GM18870 (cell line): ENCODE data around the gene GPR63.

ENCODE experiments used
- ATAC-seq: cut with Tn5 transposase; IDR thresholded peaks from one replicate; pipeline ENCODE4 v1.9.1; 2021; ENCODE audit warnings: moderate library complexity; ENCODE audit not compliant: unreplicated experiment

The GPR63 gene

DNA sequence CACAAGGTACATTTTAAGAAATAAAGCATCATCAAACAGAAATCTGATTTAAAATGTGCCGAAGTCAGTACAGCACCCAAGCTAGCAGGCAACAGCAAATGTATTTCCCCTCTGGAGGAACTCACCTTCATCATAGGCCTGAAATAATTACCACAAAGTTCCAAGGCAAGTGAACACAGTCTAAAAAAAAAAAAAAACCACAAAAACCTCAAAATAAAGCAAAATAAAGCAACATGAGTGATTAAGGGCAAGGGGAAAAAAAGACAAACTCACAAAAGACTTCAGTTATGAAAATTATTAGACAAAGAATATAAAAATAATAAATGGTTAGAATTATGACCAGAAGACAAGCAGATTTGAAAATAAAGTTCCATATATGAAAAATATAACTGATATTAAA, 10.4 kb downstream of the GPR63 start:
- ATAC-seq, result no peak

DNA sequence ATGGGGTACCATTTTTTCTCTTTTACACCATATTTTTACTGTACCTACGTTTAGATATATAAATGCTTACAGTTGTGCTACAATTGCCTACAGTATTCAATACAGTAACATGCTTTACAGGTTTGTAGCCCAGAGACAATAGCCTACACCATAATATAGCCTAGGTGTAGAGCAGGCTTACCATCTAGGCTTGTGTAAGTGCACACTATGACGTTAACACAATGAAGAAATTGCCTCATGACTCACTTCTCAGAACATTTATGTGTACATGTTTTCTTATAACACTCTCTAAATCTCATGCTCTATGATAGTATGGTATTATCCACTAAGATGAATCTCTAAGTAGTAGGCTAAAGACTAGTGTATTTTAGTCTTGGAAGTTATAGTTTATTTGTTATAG, 13.5 kb downstream of the GPR63 start:
- no peak for ATAC-seq

DNA sequence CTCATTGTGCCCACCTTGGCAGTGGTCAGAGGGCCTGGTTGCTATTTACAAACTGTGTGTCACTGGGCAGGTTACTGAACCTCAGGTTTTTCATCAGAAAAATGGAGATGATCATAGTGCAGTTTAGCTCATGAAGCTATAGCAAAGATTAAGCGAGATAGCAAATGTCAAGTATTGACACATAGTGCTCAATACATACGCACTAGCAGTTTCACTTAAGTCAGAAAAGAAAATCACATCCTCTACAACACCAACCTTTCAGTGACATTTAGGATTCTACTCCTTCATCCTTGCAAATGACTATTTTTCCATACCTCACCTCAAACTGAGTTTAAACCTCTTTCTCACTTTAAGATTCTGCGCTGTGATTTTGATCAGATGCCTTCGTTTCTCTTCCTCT, 16.2 kb downstream of the GPR63 start:
- no peak for ATAC-seq

DNA sequence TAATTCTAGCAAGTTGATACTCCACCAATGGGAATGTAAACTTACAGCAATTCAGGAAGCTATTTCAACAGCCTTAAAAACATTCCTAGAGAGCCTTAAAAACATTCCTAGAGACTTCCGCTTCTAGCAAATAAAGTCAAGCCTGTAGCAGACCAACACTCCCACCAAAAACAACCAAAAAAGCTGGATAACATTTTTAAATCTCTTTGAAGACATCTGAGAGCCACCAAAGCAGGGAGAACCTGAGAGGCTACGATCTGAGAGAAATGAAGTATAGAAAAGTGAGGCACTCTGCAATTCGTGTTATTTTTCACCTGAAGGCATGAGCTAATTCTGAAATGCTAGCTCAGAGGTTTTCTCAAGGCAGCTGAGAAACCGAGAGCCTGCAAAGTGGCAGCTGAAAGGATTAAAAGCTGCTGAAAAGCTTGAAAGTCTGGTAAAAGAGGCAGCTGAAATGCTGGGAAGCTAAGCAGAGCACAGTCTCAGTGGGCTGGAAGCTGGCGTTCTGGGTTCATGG, 20.9 kb downstream of the GPR63 start:
- ATAC-seq, result no peak

DNA sequence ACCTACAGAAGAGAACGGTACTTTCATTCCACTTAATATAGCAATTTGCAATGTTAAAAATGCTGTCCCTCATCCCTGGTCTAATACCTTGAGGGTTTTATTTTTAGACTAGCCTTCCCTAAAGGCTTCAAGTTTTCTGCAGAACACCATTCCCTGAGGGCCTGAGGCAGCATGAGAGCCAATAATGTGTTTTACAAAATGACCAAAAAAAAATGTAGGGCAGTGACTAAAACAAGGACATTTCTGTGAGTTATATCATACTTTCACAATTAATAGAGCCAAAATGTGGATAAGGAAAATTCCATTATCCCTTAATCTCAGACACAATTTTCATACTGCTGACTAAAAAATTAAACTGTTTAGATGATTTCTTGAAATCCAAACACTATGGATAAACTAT, 22.7 kb downstream of the GPR63 start:
- ATAC-seq, result no peak

DNA sequence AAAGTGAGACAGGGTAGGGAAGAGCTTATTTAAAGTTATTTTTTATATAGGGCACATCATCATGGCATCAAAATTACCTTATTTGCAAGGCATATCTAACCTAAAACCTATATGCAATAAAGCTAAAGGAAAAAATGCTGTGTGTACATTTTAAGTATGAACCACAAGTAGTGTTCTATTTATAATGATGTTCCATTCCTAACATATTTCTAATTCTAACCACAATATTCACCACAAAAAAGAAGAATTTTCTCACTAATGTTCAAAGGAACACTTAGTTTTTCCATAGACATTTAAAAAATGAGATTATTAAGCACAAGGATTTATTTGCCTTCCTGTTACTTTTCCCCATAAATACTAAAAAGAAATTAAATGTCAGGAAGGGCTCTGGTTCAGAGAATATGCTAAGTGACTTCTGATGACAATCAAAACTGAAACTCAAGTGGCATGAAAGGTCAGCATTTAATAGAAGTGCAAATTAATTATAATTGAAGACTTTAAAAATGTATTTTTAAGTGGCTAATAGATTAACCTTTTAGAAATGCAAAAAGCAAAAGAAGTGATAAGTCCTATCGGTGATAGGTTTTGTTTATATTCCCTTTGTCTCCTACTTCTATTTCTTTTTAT, 25.1 kb downstream of the GPR63 start:
- ATAC-seq, result no peak

DNA sequence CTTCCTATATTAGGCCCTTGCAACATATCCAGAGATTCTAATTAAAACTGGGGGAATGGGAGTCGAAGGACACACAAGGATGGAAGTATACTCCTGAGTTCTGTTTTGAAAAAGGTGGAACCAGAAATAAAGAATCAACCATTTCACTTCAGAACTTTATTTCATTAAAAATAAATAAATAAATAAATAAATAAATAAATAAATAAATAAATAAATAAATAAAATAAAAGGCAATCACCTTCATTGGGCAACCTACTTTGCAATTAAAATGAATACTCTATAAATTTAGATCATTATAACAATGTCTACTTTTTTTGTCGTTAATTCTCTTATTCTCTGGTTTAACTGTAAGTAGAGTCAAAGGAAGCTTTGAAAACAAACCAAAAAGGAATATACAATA, 25.6 kb downstream of the GPR63 start:
- no peak for ATAC-seq

DNA sequence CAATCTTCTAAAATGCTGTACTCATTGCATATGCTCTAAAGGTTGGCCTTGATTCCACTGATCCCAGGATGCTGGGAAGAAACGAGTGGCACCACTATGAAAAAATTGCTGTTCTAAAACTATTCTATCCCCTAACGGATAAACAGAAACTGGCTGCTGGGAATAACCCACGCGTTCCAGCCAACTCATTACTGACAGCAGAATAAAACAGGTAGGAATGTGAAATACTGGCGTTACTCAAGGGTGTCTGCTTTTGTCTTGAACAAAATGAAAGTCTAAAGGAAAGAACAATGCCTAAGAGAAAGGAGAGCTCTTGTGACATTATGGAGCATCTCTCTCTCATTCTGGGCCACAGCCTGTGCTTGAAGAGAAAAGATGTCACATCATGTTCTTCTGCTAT, 26.1 kb downstream of the GPR63 start:
- no peak for ATAC-seq

DNA sequence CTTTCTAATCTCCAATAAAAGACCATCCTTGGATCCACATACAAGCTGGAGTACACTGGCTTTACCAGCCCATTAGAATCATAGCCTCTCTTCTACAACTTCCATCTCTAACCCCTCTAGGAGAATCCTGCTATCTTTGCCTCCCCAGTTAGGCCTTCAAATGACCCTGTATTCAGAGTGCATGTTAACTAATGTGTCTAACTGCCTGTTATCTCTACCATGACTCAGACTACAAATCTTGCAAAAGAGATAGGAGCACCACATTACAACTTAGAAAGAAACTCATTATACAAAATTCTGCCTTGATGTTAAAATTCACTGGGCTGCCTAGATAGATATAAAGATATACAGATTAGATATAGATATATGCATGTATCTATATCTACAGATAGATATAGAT, 28.2 kb downstream of the GPR63 start:
- no peak for ATAC-seq

DNA sequence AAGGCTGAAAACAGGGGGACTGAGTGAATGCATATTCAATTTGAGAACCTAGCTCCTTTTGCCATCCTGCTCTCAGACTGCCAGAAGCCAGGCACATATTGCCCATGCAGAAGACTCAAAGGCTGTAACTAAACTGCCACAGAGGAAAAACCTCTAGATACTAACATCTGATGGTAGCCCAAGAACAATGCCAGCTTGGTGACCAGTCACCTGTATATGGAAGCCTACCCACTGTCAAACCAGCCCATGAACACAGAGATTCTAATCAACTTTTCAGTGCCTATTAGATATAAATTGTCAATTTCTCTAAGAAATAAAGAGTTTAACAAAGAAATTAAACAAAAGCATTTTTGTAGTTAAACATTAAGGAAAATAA, 34.2 kb downstream of the GPR63 start:
- ATAC-seq, result no peak

DNA sequence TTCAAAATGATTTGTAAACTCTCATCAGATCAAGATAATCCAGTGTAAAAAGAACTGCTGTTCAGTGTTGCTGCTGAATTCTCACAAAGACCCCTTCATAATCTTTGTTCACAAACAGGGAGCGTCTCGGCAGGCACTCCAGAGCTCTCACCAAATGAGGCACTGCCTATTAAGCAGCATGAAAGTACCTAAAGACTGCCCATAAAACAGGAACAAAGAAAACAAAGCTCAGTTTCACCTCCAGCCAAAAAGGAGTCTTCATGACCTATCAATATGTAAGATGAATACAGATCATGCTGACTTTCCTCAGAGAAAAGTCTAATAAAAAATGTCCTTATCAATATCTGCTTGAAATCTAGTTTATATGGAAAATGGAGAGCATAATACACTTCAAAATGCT, 41.8 kb downstream of the GPR63 start:
- ATAC-seq, result peak; percentile 99

DNA sequence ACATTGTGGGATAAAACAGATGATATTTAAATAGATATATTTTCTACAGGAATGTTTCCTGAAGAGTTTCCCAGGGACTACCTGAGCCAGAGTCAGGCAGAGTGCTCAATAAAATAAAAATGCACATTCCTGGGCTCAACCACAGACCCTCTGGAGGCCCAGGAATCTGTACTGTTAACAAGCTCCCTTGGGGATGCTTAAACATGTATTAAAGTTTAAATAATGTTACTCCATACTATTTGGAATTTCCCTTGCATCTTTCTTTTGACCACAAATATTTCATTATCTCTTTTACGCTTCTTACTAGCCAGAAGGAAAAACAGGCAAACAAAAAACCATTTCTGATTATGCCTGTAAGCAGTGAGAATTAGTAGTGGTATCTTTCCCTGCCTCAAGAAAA, 42.3 kb downstream of the GPR63 start:
- peak; percentile 35 for ATAC-seq

DNA sequence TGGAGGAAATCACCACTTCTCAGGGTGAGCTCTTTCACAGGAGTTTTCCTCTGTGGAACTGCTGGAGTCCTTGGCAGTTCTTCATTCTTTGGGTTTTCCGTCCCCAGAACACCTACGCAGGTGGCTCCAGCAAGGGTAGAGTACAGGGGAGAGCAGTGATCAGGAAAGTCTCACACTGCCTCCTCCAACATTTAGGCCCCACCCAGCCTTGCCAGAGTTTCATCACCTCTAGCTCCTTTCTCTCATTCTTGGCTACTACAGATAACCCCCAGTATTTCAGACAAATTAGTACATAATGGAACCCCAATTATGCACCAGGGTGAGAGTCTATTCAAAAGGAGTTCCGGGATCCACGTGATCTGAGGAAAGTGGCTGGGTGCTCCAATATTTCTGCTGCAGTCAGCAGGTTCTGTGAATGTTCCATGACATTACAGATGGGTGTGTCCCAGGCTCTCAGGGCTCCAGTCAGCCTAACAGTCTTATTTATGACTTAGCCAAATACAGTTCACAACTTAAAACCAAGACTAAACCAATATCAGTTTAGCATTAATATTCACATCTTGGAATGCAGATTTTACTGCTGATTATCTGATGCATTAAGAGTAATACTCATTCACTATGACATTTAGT, 44.6 kb downstream of the GPR63 start:
- ATAC-seq, result no peak

DNA sequence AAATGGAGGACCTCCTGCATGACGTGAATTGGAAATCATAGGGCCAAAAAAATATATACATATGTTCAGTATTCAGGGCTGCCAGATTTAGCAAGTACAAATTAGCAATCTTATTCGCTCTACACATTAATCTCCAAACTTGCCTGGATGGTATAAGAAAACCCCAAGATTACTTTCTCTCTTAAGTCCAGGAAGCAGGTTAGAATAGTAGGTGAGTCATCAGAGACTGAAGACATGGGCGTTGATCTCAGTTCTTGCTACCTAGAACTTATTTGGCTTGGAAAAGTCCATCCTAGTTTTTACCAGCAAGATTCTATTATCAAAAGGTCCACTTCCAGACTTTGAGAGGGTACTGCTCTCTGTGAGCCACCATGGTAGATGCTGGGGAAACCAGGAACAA, 47.4 kb downstream of the GPR63 start:
- no peak for ATAC-seq

DNA sequence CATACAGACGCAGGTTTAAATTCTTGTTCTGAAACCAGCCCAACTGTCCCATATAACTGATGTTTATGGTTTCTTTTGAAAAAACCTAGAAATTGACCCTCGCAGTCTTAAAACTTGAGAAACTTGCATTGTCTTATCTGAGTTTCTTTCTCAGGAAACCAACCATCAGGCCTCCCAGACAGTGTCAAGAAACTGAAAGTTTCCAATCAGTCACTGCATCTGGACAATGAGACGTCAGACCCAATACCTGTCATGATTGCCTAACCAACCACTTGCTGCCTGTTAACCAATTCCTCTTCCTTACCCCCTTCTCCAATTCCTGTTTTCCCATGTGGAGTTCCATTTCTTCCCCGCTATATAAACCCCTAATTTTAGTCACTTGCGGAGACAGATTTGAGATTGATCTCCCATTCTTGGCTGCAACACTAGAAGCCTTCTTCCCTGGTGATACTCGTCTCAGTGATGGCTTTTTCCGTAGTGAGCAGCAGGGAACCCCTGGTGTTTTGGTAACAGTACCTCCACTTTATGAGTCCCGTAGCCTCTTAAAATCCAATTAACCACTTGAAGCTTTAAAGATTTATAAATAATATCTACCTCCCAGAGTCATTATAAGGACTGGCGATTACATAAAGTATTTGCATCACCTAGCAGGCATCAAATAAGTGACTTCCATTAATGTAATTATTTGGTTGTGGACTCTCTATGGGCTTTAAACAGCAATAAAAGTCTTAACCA, 49.3 kb downstream of the GPR63 start:
- no peak for ATAC-seq

DNA sequence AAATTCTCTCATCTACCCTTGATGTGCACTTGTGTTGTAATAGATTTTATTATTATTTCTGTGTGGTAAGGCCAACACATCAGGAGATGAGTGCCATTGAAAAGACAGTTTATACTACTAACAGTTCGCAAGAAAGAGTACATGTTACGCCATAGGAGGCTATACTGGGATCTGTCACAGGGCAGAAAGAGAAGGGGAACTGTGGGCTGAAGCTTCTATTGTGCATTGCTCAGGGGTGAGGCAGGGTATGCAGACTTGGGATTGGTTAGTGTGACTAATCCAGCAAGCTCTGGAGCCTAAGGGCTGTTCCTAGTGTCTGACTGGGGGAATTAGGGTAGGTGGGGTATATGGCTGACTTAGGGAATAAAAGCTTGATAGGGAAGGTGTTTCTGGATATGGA, 50.9 kb downstream of the GPR63 start:
- ATAC-seq, result no peak

DNA sequence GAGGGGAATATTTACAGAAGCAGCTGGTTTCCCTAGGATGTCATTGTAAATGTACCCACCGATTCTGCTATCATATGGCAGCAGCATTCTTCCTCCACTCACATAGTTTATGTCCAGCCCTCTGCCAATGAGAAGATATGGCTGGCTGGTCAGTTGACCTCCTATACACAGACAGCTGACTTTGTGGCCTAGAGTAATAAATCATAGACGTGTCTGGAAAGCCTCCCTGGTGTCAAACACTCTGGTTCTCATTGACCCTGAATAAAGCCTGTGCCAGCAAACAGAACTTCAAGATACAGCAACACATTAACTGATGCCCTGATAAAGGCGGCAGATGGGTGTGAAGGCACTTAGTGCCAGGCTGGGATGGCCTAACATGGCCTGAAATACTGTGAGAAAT, 52.6 kb downstream of the GPR63 start:
- no peak for ATAC-seq

DNA sequence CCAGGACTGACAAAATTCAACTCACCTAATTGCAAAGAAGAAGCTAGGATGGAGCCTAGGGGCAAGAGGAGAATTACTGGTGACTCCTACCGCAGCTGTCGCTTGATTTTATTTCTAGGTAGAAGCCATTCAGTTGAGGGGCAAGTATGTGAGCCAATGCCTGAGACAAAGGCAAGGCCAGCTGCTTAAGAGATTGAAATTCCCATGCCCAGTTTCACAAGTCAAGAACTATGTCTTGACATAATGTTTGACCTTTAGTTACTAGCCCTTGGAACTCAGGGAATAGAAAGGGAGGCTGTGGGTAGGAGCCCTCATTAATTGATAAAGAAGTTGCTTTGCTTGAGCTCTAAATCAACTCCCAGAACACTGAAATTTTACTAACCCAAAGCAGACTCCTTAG, 54.0 kb downstream of the GPR63 start:
- ATAC-seq, result no peak

DNA sequence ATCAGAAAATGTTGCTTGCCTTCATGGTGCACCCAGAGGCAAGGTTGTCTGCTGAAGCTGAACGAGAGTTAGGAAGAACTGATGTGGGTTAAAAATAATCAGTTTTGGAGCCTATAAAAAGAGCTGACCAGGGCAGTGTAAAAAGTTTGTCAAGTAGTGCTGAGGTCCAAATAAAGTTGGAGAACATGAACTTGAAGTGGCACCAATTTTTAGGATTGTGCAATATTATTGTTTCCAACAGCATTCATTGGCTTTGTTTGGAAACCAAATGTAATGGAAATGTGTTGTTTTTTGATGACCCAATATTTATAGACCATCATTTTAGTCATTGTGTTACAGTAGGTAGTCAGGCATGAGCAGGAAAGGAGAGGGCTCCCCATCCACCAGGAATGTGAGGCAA, 55.7 kb downstream of the GPR63 start:
- no peak for ATAC-seq

DNA sequence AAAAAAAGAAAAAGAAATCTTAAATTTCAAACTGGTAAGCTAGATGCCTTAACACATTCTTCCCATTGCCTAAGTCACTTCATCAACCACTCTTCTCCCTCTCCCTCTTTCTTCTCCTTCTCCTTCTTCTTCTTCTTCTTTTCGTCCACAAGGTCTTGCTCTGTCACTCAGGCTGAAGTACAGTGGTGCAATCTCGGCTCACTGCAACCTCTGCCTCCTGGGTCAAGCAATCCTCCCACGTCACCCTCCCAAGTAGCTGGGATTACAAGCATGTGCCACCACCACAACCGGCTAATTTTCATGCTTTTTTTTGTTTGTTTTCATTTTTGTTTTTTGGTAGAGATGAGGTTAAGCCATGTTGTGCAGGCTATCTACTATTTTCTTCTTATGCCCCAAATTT, 60.2 kb downstream of the GPR63 start:
- no peak for ATAC-seq

DNA sequence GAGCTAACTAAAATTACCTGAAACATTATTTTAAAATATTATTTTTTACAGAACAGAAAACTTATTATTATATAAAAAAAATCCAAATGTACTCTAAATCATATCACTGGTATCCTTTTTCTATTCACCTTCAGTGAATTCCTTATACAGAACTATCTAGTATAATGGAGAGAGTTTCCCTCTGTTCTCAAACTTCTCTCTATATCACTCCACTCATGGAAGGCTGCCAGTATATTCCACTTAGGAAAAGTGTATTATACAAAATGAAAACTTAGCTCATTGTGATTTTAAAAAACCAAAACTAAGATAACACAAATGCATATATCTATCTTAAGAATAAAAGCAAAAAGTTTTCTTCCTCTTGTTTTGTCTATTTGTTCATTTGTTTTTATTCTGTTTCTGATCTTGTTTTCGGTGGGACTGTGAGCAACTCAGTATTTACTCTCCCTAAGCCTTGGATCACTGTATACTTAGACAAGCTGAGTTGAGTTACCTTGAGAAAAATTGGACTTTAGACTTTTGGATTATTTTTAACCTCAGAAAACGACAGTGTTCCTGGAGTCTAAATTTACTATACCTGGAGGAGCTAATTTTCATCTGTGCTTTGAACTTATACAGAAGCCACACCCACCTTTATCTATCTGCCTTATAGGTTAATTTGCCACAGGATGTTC, 61.4 kb downstream of the GPR63 start:
- ATAC-seq, result no peak

DNA sequence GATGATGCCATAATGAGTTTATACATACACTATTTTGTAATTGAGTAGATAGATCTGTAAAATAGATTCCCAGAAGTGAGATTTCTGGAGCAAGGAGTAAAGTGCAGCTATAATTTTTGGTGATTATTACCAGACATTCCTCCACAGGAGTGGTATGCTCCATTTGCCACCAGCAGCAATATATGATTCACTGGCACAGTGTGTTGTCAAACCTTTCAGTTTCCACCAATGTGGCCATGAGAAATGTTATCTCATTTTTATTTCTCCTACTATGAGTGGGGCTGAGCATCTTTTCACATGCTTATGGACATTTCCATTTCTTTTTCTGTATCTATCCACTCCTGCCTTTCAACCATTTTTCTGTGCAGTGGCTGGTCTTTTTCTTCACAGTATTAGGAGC, 70.5 kb downstream of the GPR63 start:
- ATAC-seq, result no peak
